Hepatocyte (in vitro differentiated cells): ENCODE results near the gene C1QBP.

Experiments used
- CTCF ChIP-seq: fragments of 200-600 bp; sonication (generic); IDR thresholded peaks from 2 replicates; pipeline ENCODE4 v1.5.1; 2016; ENCODE audit warnings: antibody characterized with exemption, mild to moderate bottlenecking; ENCODE audit not compliant: poor library complexity
- EZH2 ChIP-seq: fragments of 200-600 bp; sonication (generic); IDR thresholded peaks from 2 replicates; pipeline ENCODE4 v1.6.1; 2016; ENCODE audit warnings: antibody characterized with exemption, mild to moderate bottlenecking, borderline replicate concordance
- EZH2phosphoT487 ChIP-seq: fragments of 200-600 bp; sonication (generic); IDR thresholded peaks from one replicate; pipeline ENCODE4 v1.6.1; 2018; ENCODE audit warnings: antibody characterized with exemption, mild to moderate bottlenecking, low read depth, moderate library complexity; ENCODE audit not compliant: unreplicated experiment, severe bottlenecking

- TF ChIP-seq CTCF: no peak
- no peak for TF ChIP-seq EZH2
- TF ChIP-seq EZH2phosphoT487: no peak
Observed at GRCh38 chr17:5405400-5405799, 33.6 kb downstream of the C1QBP start.
